Stomach (tissue), 4 donors: ENCODE data around the gene TGFBR2.

Source experiments
- CTCF ChIP-seq, 7 experiments: fragments of 450-650 bp in 4 of 7; fragments of 200-600 bp in 3 of 7; sonication (generic) in 3 of 7; IDR thresholded peaks; one replicate each; pipeline ENCODE4 v1.5.1; 2016 to 2019; ENCODE audit warnings: antibody characterized with exemption in 7 of 7, control low read depth in 2 of 7, mild to moderate bottlenecking in 1 of 7
- EP300 ChIP-seq: sonication (generic); formaldehyde crosslinking; IDR thresholded peaks from one replicate; pipeline ENCODE4 v1.6.1; 2017; ENCODE audit warnings: antibody characterized with exemption
- POLR2A ChIP-seq, 4 donors: fragments of 450-650 bp; IDR thresholded peaks; one replicate each; pipeline ENCODE4 v1.6.1; 2016; ENCODE audit warnings: antibody characterized with exemption in 4 of 4, control low read depth in 2 of 4, mild to moderate bottlenecking in 1 of 4, moderate library complexity in 1 of 4

GRCh38 chr3:30675006-30675405 lies 68.6 kb downstream of the TGFBR2 start:
- TF ChIP-seq CTCF (IDR thresholded peaks at IDR 0.05) (no peak), EP300 (no peak), POLR2A (IDR thresholded peaks at IDR 0.05) (no peak)
